ENCODE results near the gene TRPM3.

TRPM3 gene

DNA sequence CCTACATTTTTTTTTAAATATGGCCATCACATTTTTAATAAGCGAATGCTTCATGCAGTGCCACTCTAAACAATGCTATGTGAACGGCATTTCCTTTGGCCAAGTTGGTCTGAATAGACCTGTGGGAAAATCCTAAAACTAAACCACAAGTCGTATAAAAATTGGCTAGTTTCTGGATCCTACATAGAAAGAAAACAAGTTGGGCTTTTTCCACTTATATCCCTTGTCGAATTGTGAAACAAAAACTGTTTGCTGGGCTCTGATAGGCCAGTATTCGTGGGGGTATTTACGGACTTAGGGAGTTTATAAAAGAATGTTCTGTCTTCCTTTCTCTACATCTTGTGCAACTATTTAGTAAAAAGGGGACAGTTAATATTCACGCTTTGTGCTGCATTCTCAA lies 553.9 kb downstream of the TRPM3 start:
- in situ Hi-C loops (cut with HindIII; ENCODE audit: low sequenced_read_pairs): no loop called here

DNA sequence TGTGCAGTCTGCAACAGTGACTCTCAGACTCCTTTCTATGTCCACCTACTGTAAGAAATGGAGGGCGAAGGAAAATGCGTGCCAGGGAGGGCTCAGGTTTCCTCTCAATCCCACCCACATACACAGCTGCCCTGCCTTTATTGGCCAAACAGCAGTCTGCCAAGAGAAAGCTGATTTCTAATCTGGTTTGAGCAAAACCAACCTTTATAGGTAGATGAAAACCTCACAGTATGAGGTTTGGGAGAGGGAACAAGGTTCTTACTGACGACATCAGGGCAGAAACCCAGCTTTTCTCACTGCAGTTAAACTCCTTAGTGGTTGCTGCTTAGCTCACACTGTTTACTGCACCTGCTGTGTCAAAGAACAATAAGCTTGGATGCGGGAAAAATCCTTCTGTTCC lies 554.7 kb downstream of the TRPM3 start:
- in situ Hi-C loops (cut with HindIII; ENCODE audit: low sequenced_read_pairs): no loop called here

GRCh38 chr9:70566066-70566465 lies 555.4 kb downstream of the TRPM3 start:
- in situ Hi-C loops (cut with HindIII; ENCODE audit: low sequenced_read_pairs): no loop called here

DNA sequence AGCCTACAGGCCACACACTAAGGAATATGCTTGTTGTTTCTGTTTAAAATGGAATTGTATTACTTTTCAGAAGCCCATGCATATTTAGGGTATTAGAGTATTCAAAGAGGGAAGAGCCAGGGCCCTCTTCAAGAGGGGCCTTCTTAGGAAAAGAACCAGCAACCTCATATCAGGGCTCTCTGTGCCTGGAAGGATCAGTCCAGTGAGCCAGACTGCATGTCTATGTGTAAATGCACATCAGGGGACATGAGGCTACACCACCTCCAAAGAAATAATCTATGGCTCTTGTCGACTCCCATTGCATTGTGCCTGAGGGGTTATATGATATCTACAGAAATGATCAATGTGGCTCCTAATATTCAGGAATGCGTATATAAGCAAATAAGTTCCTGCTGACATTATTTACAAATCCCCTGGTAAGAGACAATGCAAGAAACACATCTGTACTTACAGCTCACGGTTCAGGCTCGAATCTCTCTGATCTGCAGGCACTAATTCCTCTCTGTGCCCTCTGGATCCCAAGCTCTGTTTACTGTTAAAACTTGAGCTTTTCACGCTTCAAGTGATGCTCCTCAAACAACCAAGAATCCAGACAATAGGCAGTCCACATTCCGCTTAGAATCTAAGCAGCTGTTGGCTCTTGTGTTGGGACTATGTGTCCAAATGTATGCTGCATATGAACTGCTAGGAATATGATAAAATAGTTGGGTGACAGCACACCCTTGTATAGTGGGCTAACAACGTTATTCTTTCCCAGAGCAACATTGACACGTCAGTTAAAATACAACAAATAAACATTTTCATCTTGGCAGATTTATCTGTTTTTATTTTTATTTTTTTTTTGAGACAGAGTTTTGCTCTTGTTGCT lies 556.7 kb downstream of the TRPM3 start:
- in situ Hi-C loops (cut with HindIII; ENCODE audit: low sequenced_read_pairs): no loop called here

DNA sequence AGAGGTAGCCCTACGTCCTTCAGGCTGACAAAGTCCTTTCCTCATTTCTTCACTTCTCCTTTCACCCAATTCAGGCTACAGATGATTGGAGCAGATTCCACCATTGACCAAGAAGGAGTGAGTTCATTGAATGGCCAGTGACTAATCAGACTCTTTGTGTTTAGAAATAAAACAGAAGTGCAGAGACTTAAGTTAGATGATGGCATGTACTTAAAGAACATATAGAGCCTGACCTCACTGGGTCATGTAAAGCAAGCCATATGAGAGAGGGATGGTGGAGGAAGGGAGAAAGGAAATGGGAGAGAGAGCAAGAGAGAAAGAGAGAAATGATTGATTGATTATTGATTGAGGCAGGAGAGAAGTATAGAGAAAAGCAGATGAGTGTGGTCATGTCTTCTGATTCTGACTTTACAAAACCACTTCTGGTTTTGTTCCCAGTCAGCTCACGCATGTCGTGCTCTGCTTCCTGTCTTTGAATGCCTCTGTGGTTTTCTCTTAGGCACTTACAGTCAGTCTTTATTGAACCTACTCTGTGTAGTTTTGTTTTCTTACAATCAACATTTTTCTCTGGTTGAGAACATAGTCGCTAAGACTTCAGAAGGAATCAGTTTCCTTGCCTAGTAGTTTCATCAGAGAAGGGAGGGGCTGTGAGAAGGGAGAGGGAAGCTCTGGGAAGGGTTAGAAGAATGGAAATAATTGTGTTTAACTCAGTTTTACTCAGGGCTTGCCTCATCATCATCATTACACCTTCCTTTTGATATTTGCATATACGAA lies 557.8 kb downstream of the TRPM3 start:
- in situ Hi-C loops (cut with HindIII; ENCODE audit: low sequenced_read_pairs): no loop called here

- in situ Hi-C loops (cut with HindIII; ENCODE audit: low sequenced_read_pairs): no loop called here
Measured at GRCh38 chr9:70563010-70563409, 558.4 kb downstream of the TRPM3 start.

DNA sequence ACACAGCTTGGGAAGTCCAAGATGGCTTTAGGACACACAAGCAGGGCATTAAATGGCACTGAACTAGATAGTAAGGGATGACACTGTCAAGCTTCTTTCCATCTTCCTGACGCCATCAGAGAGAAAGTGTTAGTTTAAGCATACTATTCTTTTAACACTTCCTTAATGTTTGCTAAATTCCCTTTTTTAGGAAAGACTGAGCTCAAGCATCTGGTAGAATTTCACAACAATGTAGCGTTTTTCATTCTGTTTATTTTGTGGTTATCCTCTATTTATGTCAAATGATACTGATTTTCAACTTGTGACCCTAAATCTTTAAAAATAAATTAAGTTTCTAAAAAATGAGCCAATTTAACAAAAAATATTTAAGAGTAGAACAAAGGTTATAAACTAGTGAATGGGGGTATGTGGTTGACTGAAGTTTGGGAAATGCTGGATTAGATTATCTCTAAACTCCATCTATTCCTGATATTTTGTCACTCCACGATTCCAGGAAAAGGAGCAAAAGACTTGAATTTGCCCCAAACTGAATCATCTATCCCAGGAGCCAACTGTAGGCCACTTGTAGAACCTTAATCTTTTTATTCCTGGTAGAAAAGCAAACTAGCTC lies 559.5 kb downstream of the TRPM3 start:
- in situ Hi-C loops (cut with HindIII; ENCODE audit: low sequenced_read_pairs): no loop called here

GRCh38 chr9:70561111-70561510 lies 560.3 kb downstream of the TRPM3 start:
- in situ Hi-C loops (cut with HindIII; ENCODE audit: low sequenced_read_pairs): no loop called here

GRCh38 chr9:70559102-70559501 lies 562.3 kb downstream of the TRPM3 start:
- in situ Hi-C loops (cut with HindIII; ENCODE audit: low sequenced_read_pairs): loop anchor here (5.0 kb wide), 1 partner anchor 77 kb away; no protein-coding TSS in a partner anchor

DNA sequence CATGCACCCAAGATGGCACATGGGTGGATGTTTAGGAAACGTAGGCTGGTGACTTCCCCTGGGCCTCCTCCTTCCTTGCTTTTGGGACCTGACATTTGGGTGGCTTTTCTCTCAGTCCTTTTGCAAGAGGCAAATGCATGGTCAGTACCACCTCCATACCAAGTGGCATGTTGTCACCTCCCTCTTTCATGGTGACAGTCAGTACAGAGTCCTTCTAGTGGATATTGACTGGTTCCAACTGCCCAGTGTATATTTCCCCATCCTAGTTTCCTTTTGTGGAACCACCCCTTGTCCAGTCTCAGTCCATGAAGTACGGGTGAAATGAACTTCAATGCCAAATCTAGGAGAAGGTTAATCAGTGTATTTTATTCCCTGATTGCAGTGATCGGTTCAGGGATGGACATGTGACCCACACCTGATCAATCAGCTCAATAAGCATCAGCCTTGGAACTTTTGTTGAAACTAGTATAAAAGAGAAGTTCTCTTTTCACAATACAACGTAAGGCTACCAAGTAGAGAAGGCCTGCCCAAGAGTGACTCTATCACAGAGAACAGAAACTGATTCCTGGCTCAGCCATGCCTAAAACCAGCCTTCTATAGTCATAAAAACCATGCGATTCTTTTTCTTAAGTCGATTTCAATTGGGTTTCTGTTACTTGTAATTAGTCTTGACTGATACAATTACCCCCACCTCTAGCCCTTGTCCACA lies 563.6 kb downstream of the TRPM3 start:
- in situ Hi-C loops (cut with HindIII; ENCODE audit: low sequenced_read_pairs): loop anchor here (5.0 kb wide), 1 partner anchor 76 kb away; no protein-coding TSS in a partner anchor

GRCh38 chr9:70556771-70557170 lies 564.6 kb downstream of the TRPM3 start:
- in situ Hi-C loops (cut with HindIII; ENCODE audit: low sequenced_read_pairs): loop anchor here (5.0 kb wide), 1 partner anchor 74 kb away; no protein-coding TSS in a partner anchor

DNA sequence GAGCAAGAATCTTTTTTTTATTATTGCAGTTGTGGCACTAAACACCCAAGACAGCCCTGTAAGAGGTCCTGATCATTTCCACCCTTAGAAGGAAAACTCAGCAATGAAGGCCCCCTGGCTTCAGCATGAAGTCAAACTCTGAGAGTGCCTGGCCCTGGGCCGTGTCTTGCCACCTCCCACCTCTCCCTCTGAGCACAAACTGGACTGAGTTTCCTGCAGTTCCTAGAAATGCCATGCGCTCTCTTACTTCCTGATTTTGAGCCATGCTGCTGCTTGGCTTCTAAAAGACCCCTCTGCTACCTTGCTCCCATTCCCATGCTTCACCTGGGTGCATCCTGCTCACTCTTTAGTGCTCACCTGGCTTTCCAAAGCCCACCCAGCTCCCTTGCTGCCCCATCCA lies 566.5 kb downstream of the TRPM3 start:
- in situ Hi-C loops (cut with HindIII; ENCODE audit: low sequenced_read_pairs): loop anchor here (5.0 kb wide), 1 partner anchor 73 kb away; no protein-coding TSS in a partner anchor

DNA sequence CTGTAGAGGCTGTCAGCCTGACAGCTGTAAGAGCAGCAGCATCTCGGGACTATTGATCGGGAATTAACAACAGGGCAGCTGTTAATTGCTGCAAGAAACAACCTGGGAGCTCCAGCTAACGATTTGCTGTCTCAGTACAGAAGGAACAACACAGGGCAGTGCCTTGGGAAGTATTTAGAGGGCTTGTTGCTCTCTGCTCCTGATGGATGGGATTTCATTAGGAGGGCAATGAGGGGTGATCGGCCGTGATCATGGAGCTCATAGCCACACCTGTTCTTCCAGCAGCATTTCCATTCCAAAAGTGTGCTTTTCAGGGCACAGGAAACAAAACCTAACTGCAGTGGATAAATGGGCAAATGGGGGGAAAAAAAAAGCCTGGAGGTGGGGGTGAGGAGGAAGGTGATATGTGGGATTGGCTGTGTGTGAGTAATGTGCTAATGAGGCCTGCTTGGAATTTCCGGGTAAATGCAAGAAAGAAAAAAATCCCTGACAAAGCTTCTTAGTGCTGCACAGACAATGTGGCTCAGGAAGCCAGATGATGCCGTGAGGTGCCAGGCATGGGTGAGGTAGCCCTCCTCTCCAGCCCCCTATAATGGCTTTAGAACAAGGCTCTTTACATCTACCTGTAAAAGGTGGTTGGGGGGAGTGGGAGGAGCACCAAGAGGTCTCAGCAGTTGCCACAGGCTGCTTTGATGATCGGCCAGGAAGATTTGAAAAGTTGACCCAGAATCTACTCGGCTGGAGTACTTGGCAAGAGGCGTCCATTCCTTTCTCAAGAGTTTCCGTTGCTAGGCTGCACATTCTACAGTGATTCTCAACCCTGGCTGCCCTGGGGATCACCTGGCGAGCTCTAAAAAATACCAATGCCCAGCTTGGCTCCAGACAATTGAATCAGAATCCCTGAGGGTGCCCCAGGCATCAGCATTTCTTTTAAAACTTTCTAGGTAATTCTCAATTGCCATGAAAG lies 567.4 kb downstream of the TRPM3 start:
- in situ Hi-C loops (cut with HindIII; ENCODE audit: low sequenced_read_pairs): no loop called here

- in situ Hi-C loops (cut with HindIII; ENCODE audit: low sequenced_read_pairs): no loop called here
Measured at GRCh38 chr9:70552561-70552960, 568.9 kb downstream of the TRPM3 start.

GRCh38 chr9:70551801-70552200 lies 569.6 kb downstream of the TRPM3 start:
- in situ Hi-C loops (cut with HindIII; ENCODE audit: low sequenced_read_pairs): no loop called here

DNA sequence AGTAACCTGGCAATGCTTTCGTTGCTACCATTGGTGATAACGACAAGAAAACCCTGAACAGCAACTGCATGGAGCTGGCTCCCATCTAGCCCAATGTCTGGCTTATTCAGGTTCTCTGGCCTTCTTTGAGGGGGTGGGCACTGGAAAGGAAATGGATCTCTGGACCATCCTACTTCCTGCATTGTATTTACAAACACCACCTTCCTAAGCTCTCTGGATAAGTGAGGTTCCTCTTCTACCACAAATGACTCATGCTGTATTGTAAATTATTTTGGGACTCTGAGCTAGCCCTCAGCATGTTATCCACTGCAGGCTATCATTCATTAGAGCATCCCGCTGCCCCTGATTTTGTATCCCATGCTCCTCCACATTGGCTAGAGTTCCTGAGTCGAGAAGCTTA lies 570.0 kb downstream of the TRPM3 start:
- in situ Hi-C loops (cut with HindIII; ENCODE audit: low sequenced_read_pairs): no loop called here

DNA sequence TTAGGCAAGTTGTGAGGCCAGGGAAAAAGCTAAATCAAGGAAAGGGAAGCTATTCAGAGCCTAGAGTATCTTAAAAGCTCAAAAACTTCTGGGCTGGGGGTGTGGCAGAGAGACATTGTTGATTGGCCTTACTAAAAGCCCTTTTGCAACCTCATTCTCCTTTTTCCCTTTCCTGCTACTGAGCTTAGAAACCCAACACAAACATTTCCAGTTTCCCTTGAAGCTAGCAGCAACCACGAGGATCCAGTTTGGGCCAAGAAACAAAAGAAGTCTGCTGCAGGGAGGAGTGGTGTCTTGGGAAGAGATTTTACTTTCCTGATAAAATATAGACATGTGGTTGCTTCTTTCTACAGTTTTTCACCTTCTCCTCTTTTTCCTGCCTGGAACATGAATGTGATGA lies 571.5 kb downstream of the TRPM3 start:
- in situ Hi-C loops (cut with HindIII; ENCODE audit: low sequenced_read_pairs): no loop called here

GRCh38 chr9:70542311-70542931 lies 579.0 kb downstream of the TRPM3 start:
- in situ Hi-C loops (cut with HindIII; ENCODE audit: low sequenced_read_pairs): no loop called here

DNA sequence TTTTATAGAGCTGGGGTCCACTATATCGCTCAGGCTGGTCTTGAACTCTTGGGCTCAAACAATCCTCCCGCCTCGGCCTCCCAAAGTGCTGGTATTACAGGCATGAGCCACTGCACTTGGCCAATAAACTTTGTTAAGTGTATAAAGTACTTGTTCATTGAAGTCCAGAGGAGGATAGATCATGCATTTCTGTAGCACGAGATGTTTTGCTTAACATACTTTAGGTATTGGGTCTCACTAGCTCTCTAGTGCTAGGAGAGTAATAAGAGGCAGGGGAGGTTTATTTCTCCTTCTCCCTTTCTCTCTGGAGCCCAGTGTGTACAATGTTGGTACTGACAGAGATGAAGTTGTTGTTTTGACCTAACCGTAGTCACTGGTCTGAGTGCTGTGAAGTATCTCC lies 581.4 kb downstream of the TRPM3 start:
- in situ Hi-C loops (cut with HindIII; ENCODE audit: low sequenced_read_pairs): no loop called here
